Activated naive CD4-positive, alpha-beta T cell treated with anti-CD3 and anti-CD28 coated beads, Interleukin-2, amount 50 U/mL, for 72 hours (primary cell): Measurements from ENCODE around the gene F11R. TPM values are rescaled to one million over a fixed set of nuclear protein-coding genes. Genes with fewer than 3 reads are reported as not detected.
"Not testable (repeated sequence)": the region's sequence is repeated elsewhere in the genome, so short reads cannot be mapped to it uniquely, and the experiment has no call there.

Source experiments
- ATAC-seq, 2 donors: fragments of 150-1000 bp; cut with Tn5 transposase; 2 replicates each; pipeline ENCODE4 v1.10.0; 2021; ENCODE audit warnings: mild to moderate bottlenecking in 2 of 2, moderate library complexity in 2 of 2
- DNase-seq, 2 donors: peaks; one replicate each; pipeline ENCODE4 v3.0.0; 2021 to 2022; ENCODE audit warnings: low spot score in 2 of 2
- H3K27ac Mint-ChIP-seq, 2 donors: one replicate each; pipeline ENCODE4 v1.8.0; 2022; ENCODE audit warnings: mild to moderate bottlenecking in 2 of 2, mixed read lengths in 2 of 2
- H3K36me3 Mint-ChIP-seq, 2 donors: one replicate each; pipeline ENCODE4 v1.8.0; 2022; ENCODE audit warnings: mixed read lengths in 2 of 2
- H3K9me3 Mint-ChIP-seq, 2 donors: one replicate each; pipeline ENCODE4 v1.8.0; 2022; ENCODE audit warnings: mixed read lengths in 2 of 2
- total RNA-seq, 2 donors: library from RNA; stranded (reverse); gene quantifications; one replicate each; pipeline ENCODE4 v1.2.3, GENCODE V29; 2022

Gene F11R
- total RNA-seq, 2 donors from 2014 or later: 26.0 to 63.6 TPM

DNA sequence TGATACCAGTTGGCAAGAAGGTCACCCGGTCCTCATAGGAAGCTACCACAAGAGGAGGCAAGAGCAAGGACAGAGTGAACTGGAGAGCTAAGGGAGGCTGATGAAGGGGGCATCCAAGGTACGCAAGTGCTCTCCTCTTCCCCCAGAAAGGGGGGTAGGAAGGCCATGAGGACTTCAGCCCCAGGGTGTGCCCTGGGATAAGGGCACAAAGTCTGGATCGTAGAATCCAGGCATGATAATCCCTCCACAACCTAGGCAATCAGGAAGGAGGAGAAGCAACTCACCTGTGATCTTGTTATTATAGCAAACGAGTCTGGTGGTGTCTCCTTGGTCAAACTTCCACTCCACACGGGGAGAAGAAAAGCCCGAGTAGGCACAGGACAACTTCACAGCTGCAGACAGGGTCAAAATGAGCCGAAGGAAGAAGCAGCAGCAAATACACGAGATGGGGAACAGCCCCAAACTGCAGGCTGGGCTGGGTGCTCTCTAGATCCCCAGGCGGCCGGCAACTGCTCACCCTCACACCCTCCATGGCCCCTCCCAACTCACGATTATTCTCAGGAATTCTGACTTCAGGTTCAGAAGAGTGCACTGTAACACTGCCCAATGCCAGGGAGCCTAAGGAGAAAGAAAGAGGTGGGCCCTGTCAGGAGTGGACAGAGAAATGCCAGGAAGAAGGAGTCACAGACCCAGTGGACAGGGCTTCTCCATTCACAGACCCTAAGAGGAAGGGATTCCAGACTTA, 20.0 kb downstream of the F11R start:
- no peaks in the 10 kb centered on the region for H3K36me3 Mint-ChIP-seq
- ATAC-seq (no peak), DNase-seq (no peak)

DNA sequence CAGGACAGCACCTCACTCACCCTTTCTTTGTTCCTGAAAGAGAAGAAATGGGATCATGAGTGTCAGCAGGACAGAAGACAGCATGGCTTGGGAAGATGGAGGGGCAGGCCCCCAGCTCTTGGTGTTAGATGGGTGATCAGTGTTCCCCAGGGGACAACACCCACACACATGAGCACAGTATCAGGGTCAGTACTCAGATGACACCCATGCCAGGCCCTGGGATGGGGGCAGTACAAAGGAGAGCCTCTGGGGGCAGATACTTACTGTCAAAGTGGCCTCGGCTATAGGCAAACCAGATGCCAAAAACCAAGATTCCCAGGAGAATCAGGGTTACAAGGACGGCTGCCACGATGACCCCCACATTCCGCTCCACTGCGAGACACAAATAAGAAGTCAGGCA, 21.6 kb downstream of the F11R start:
- Mint-ChIP-seq H3K36me3 (no peaks in the 10 kb centered on the region), H3K27ac (peak overlapping the region in 1 of 2 donors; percentile 13), H3K9me3 (no peaks in the 10 kb centered on the region)
- DNase-seq: no peak
- no peak for ATAC-seq

More for the DNA sequence above, 20.0 kb downstream of the F11R start:
- no peaks in the 10 kb centered on the region for H3K9me3 Mint-ChIP-seq
- H3K27ac Mint-ChIP-seq: peak overlapping the region in 1 of 2 donors; percentile 85

DNA sequence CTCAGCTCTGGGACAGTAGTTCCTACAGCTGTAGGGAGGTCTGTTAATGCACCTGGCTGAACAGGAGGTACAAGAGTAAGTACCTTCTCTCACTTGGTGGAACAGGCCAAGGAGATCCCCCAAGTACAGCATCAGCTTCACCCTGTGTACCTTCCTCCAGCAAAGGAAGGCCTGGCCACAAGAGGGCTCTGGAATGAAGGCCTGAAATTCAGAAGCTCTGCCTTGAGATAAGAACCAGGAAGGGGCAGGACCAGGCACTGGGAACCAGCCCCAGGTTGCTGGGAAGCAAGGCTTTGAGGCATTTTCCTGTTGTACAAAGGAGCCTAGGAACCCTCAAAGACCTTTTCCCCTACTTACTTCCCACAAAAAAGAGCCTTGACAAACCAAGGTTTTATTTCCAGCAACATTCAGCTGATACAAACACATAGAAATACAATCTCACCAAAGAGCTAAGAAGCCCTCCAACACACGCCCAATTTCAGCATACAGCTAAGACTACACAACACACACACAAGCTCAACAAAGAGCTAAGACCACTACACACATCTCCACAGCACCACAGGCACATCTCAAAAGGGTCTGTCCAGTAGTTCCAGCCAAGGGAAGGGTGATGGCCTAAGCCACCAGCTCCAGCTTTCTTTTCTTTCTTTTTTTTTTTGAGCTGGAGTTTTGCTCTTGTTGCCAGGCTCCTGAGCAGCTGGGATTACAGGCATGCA, 23.5 kb downstream of the F11R start:
- no peak for DNase-seq
- Mint-ChIP-seq H3K27ac (peak overlapping the region; percentile 11 to 32), H3K36me3 (no peaks in the 10 kb centered on the region), H3K9me3 (no peaks in the 10 kb centered on the region)
- peak; percentile 21 to 71 for ATAC-seq

DNA sequence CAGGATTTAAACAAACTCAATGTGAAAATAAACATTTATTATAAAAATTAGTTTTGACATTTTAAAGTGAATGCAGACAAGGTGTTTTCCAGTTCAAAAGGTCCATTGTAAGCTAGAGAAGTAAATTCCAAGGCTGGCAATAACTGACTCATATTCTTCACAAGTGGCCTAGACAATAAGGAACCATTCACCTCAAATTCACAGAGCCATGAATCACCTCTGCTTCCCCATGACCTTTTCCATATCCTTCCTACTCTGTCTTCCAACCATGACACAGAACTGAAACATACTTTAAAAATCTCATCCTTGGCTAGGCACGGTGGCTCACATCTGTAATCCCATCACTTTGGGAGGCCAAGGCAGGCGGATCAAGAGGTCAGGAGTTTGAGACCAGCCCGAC, 24.8 kb downstream of the F11R start:
- Mint-ChIP-seq H3K9me3 (no peaks in the 10 kb centered on the region), H3K27ac (peak overlapping the region in 1 of 2 donors; percentile 82), H3K36me3 (no peaks in the 10 kb centered on the region)
- ATAC-seq (peak in 1 of 2 donors; percentile 72), DNase-seq (no peak)

DNA sequence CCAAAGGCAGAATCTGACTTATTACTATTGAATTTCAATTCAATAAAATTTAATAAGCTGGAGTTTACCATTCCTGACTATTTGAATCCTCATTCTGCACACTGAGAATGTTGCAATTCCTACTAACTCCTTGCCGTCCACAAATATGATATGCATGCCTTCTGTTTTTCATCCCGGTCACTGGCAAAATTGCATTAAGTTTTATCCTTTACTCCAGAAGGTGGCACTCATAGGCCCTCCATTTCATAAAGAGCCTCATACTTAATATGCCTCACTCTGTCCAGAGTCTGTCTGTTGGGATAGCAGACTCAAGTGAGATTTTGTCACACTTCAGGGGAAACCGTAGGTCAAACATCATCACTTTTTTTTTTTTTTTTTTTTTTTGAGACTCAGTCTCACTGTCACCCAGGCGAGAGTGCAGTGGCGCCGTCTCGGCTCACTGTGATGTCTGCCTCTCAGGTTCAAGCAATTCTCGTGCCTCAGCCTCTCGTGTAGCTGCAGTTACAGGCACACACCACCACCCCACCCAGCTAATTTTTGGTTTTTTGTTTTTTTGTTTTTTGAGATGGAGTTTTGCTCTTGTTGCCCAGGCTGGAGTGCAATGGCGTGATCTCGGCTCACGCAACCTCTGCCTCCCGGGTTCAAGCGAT, 27.3 kb downstream of the F11R start:
- Mint-ChIP-seq H3K9me3 (no peaks in the 10 kb centered on the region), H3K27ac (no peak overlapping the region), H3K36me3 (no peaks in the 10 kb centered on the region)
- ATAC-seq (no peak), DNase-seq (no peak)

DNA sequence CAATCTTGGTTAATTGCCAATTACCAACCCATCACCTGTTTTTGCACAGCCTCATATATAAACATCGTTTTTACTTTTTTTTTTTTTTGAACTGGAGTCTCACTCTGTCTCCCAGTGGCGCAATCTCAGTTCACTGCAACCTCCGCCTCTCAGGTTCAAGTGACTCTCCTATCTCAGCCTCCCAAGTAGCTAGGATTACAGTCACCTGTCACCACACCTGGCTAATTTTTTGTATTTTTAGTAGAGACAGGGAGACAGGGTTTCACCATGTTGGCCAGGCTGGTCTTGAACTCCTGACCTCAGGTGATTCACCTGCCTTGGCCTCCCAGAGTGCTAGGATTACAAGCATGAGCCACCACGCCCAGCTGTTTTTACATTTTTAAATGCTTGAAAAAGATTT, 28.9 kb downstream of the F11R start:
- not testable (repeated sequence) for H3K36me3 Mint-ChIP-seq, H3K9me3 Mint-ChIP-seq, ATAC-seq, DNase-seq, H3K27ac Mint-ChIP-seq

DNA sequence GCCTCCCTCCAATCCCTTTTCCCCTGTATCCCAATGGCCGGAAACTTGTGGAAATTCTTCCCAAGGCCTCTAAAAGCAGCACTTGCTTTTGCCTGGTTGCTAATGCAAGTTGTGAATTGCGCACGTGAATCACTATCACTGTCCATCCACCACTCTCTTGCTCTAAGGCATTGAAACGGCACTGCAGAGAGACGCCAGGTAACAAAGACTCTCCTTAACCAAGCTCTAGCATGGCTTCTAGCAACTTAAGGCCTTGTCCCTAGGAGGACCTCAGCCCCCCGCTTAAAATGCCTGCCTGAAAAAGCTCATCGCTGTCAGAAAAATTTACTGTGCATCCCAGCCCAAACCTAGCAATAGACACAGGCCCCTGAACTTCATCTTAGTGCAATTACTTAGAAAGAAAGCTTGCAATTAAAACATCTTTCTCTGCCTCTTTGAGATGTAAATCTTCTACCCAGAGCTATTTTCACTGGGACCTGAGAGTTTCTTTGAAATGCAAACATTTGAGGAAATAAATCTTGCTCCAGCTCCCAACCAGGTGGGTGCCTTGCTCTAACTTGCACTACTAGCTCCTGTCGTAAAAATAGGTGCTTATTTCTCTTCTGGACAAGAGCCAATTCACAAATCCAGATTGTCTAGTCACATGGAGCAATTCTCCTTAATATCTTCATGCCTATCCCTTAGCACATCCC, 33.4 kb downstream of the F11R start:
- no peak overlapping the region for H3K27ac Mint-ChIP-seq
- DNase-seq (no peak), ATAC-seq (no peak)

DNA sequence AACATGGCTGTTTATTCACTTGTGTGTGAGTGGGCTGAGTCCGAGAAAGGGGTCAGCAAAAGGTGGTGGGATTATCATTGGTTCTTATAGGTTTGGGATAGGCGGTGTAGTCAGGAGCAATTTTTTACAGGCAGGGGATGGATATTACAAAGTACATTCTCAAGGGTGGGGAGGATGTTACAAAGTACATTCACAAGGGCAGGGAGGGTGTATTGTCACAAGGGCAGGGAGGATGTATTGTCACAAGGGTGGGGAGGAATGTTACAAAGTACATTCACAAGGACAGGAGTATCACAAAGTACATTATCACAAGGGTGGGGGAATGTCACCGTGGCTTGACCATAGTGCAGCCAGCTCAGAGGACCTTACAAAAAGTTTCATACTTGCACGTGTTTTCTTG, 35.2 kb downstream of the F11R start:
- DNase-seq (no peak), ATAC-seq (no peak)
- H3K27ac Mint-ChIP-seq: no peak overlapping the region
- no peaks in the 10 kb centered on the region for H3K9me3 Mint-ChIP-seq
- H3K36me3 Mint-ChIP-seq: peaks cover 0 to 5% of the 10 kb centered on the region in 2 donors

More for the DNA sequence above, 33.4 kb downstream of the F11R start:
- Mint-ChIP-seq H3K36me3 (no peaks in the 10 kb centered on the region), H3K9me3 (no peaks in the 10 kb centered on the region)

DNA sequence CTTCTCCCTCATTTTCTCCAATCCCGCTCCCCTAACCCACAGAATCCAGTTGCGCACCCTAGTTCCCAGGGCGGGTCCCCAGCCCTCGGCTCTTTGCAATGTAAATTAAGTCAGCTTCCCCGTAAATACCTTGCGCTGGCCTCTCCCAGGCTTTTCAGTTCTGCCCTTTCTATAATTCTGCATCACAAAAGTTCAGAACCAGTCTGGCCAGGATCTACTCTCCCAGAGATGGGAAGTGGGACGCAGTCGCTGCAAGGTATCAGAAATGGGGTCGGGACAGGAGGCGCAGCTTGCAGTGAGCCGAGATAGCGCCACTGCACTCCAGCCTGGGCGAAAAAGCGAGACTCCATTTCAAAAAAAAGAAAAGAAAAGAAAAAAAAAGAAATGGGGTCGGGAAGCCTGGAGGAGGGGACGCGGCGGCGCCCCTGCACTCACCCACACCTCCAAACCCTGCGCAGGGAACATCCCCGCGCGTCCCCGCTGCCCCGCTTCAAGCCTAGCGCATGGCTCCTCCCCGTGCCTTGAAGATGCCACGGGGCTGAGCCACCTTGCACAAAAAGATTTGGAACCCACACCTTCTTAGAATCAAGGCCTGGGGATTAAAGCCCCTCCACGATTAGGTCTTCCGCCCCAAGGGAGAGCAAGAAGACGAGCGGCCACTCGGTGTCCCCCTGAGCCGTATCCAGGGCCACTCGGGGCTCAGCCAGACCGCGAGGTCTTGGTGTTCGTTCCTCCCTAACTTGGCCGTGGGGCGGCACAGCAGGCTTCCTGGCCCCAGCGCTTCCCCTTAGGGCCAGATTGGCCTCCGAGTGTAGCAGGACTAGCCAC, 39.2 kb downstream of the F11R start:
- peak; percentile 47 to 73 for ATAC-seq
- H3K36me3 Mint-ChIP-seq: peaks cover 0 to 5% of the 10 kb centered on the region in 2 donors
- peak in 1 of 2 donors; percentile 13 for DNase-seq
- H3K9me3 Mint-ChIP-seq: no peaks in the 10 kb centered on the region
- no peak overlapping the region for H3K27ac Mint-ChIP-seq

DNA sequence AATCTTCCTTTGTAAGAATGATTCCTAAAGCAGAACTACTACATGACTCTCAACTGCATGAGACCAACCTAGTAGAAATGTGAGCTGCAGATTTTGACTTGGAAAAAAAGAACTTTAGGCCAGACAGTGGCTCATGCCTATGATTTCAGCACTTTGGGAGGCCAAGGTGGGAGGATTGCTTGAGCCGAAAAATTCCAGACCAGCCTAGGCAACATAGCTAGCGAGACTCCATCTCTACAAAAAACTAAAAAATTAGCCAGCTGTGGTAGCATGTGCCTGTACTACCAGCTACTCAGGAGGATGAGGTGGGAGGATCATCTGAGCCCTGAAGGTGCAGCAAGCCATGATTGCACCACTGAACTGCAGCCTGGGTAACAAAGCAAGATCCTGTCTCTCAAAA, 41.7 kb downstream of the F11R start:
- peaks cover 0 to 5% of the 10 kb centered on the region in 2 donors for H3K36me3 Mint-ChIP-seq
- H3K27ac Mint-ChIP-seq: no peak overlapping the region
- no peaks in the 10 kb centered on the region for H3K9me3 Mint-ChIP-seq
- DNase-seq (no peak), ATAC-seq (no peak)

DNA sequence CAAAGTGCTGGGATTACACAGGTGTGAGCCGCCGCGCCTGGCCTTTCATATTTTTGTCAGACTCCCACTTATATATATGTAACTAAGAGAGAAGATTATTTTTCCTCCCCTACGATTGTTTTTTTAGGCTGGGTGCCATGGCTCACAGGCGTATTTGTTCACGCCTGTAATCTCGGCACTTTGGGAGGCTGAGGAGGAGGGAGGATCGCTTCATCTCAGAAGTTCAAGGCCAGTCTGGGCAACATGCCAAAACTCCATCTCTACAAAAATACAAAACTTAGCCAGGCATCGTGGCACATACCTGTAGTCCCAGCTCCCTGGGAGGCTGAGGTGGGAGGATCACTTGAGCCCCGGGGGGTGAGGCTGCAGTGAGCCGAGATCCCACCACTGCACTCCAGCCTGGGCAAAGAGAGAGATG, 42.4 kb downstream of the F11R start:
- Mint-ChIP-seq H3K27ac (no peak overlapping the region), H3K36me3 (peaks cover 0 to 5% of the 10 kb centered on the region in 2 donors), H3K9me3 (no peaks in the 10 kb centered on the region)
- ATAC-seq (no peak), DNase-seq (no peak)

DNA sequence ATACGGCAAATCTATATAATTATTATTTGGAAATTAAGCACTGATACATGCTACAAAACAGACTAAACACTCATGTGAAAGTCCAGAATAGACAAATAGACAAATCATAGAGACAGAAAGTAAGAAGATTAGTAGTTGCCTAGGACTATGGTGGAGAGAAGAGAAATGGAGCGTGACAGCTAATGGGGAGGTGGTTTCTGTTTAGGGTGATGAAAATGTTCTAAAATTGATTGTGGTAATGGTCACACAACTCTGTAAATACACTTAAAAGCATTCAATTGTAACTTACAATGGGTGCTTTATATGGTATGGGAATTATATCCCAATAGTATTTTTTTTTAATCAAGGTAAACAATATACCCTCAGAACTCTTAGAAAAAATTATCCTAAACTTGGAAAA, 45.9 kb downstream of the F11R start:
- no peaks in the 10 kb centered on the region for H3K36me3 Mint-ChIP-seq
- ATAC-seq (no peak), DNase-seq (no peak)
- no peaks in the 10 kb centered on the region for H3K9me3 Mint-ChIP-seq
- H3K27ac Mint-ChIP-seq: no peak overlapping the region

DNA sequence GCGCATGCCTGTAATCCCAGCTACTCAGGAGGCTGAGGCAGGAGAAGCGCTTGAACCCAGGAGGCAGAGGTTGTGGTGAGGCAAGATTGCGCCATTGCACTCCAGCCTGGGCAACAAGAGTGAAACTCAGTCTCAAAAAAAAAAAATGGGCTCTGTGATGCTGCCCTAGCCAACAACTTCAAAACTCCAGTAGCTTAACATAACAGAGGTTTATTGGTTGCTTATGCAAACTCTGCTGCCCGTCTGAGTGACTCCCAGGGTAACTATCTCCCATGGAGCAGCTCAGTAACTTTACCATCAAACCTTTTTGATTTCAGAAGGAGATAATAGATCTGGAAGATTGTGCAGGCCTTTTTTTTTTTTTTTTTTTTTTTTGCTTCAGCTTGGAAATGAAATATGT, 47.5 kb downstream of the F11R start:
- no peak for ATAC-seq
- H3K9me3 Mint-ChIP-seq: no peaks in the 10 kb centered on the region
- no peak overlapping the region for H3K27ac Mint-ChIP-seq
- no peak for DNase-seq
- H3K36me3 Mint-ChIP-seq: no peaks in the 10 kb centered on the region

DNA sequence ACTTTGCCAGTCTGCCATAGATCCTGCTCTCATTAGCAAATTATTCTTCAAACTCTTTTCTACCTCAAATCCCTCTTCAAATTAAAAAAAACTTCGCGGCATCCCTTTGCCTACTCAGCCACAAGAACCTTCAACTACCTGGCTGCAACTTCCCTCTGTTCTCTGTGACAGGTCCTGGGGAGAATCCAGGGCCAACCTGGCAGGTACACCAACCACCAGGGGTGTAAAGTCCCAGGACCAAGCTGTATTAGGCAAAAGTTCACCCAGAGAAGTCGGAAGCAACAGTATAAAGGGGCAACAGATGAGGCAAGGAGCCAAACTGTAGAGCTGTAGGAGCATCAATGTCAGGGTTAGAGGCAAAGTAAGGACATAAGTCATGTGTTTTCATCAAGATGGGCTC, 48.0 kb downstream of the F11R start:
- Mint-ChIP-seq H3K9me3 (no peaks in the 10 kb centered on the region), H3K36me3 (no peaks in the 10 kb centered on the region), H3K27ac (no peak overlapping the region)
- peak in 1 of 2 donors; percentile 44 for DNase-seq
- no peak for ATAC-seq

DNA sequence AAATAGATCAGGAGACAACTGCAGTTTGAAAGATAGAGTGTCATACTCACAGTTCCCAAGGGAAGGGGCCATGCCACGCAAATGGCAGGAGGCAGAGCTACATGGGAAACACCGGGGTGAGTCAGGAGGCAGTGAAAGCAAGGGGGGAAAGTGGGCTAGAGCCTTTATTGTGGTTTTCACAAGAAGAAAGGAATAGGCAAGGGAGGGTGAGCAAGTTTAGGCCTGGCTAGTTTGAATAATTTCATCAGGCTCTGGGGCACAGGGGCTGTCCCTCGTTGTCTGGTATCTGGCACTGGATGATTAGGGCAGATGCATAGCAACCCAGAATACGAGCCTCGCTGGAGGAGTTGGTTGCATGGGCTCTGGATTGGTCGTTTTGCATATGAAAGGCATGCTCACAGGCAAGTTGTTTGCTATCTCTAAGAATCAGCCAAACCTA, 49.3 kb downstream of the F11R start:
- DNase-seq (peak in 1 of 2 donors; percentile 66), ATAC-seq (peak; percentile 70 to 99)
- no peaks in the 10 kb centered on the region for H3K9me3 Mint-ChIP-seq
- H3K36me3 Mint-ChIP-seq: no peaks in the 10 kb centered on the region
- H3K27ac Mint-ChIP-seq: no peak overlapping the region

DNA sequence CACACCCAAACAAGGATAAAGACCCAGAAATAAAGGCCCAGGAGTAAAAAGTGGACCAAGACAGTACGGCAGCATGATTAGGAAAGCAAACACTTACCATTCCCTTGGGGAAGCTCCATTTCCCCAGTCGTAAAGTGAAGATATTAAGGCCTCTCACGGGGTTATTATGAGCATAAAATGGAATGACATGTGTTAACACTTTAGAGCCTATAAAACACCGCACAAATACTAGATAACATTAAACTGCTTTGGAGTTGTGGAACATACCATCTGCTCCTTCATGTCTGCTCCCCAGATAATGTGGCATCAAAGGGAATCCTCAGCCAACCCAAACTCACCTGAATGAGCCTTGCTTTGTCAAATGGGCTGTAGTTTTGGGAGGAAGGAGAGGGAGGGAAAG, 57.4 kb downstream of the F11R start:
- H3K9me3 Mint-ChIP-seq: no peaks in the 10 kb centered on the region

More for the DNA sequence above, 57.4 kb downstream of the F11R start:
- H3K27ac Mint-ChIP-seq: no peak overlapping the region
- ATAC-seq: no peak
- H3K36me3 Mint-ChIP-seq: no peaks in the 10 kb centered on the region
- DNase-seq: no peak
